Measurements from ENCODE around the gene NLGN1.

GRCh38 chr3:173785004-173785403 lies 387.5 kb downstream of the NLGN1 start:
- TF ChIP-seq CTCF (IDR thresholded peaks at IDR 0.05): no peak
- TF ChIP-seq POLR2A (IDR thresholded peaks at IDR 0.05): no peak
